ENCODE results near the gene ETV6.
A peak's percentile ranks its signal among the peaks of the same experiment; 100 is the strongest.

The ETV6 gene

GRCh38 chr12:11869406-11869805 is 219.9 kb downstream of the ETV6 start:
- no peak for FAIRE-seq

GRCh38 chr12:11870041-11870451 is 220.6 kb downstream of the ETV6 start:
- no peak for FAIRE-seq

DNA sequence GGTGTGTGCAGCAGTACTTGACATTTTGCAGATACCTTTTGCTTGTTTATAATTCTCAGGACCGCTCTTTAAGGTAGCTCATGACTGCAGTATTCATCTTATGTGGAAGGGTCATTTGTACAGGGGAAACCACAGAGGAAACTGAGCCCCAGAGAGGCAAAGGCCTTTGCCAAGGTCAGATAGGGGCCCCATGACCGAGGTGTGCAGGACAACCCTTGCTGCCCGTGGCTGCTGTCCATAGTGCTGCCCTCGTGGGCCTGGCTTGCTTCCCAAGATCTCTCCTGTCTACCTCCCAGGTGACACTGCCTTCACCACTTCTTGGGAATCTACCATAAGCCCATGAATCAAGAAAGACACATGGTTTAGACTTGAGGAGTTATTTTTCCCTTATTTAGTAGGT is 222.6 kb downstream of the ETV6 start:
- FAIRE-seq: no peak

GRCh38 chr12:11875414-11875935 is 226.0 kb downstream of the ETV6 start:
- FAIRE-seq: no peak

- peak; percentile 27 for FAIRE-seq
Measured at GRCh38 chr12:11876307-11876706, 226.8 kb downstream of the ETV6 start.

GRCh38 chr12:11877102-11877826 is 227.8 kb downstream of the ETV6 start:
- no peak for FAIRE-seq

- peak; percentile 51 for FAIRE-seq
Measured at GRCh38 chr12:11877869-11878780, 228.7 kb downstream of the ETV6 start.

DNA sequence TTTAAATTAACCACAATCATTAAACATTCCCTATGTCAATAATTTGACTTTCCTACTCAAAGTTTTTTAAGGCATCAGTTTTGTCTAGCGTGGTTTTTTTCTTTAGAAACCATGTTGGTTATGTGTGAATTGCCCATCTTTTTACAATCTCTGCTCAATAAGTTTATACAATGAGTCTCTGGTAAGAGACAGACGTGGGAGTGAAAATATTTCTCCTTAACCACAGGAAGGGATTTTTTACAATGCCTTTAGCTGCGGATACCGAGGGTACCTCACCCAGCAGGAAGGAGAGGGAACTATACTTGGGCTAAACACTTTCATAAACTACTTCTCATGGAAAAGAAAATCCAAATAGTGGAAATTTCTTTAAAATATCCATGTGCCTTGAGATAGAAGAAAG is 229.8 kb downstream of the ETV6 start:
- no peak for FAIRE-seq

GRCh38 chr12:11880381-11880780 is 230.9 kb downstream of the ETV6 start:
- FAIRE-seq: no peak

- FAIRE-seq: no peak
Measured at GRCh38 chr12:11881835-11882234, 232.4 kb downstream of the ETV6 start.

- FAIRE-seq: no peak
Measured at GRCh38 chr12:11882301-11883019, 233.0 kb downstream of the ETV6 start.

- no peak for FAIRE-seq
Measured at GRCh38 chr12:11884116-11884515, 234.6 kb downstream of the ETV6 start.

- FAIRE-seq: no peak
Measured at GRCh38 chr12:11884706-11885105, 235.2 kb downstream of the ETV6 start.

GRCh38 chr12:11885261-11886038 is 236.0 kb downstream of the ETV6 start:
- FAIRE-seq: peak; percentile 92

DNA sequence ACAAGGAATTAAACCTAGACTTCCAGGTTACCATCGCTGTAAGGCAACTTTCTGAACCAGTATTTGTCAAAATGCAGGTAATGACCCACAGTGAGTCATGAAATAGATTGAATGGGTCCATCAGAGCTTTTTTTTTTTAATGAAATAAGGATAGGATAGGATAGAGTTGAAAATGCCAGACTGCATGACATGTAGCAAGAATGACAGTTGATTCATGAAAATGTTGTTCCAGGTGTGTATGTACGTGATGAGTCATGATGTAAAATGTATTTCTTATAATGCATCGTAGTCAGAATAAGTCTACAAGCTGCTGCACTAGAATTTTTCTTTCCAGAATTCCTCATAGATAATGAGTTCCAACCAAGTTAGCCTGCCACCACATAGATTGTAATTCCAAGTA is 236.9 kb downstream of the ETV6 start:
- no peak for FAIRE-seq

DNA sequence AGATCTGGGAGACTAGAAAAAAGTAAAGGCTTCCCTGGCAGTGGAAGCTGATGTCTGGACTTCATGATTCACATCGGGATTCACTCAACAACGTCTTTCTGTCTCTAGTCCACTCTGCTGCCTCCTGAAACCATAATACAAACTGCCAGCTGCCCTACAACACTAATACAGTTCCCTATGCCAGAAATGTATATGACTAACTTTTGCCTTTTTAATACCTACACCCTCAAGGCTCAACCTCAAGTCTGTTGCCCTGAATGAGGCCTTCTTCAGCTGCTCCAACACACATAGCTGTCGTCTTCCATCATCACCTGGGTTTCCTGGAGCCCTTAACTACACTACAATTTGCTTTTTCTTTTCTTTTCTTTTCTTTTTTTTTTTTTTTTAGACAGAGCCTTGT is 238.6 kb downstream of the ETV6 start:
- no peak for FAIRE-seq

DNA sequence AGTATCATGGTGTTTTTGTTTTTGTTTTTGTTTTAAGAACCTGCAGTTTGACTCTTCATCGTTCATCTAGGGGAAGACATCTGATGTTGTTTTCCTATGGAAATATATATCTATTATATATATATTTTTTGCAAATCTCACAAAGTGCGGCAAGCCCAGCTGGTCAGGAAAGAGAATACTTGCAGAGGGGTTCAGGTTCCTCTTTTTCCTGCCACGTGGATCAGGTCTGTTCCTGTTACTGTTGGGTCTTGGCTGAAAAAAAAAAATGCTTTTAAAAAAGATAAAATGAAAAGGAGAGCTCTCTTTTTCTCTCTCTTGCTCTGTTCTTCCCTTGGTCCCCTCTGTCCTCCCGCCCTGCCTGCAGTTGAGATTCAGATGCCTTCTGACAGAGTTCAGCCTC is 241.9 kb downstream of the ETV6 start:
- FAIRE-seq: no peak

DNA sequence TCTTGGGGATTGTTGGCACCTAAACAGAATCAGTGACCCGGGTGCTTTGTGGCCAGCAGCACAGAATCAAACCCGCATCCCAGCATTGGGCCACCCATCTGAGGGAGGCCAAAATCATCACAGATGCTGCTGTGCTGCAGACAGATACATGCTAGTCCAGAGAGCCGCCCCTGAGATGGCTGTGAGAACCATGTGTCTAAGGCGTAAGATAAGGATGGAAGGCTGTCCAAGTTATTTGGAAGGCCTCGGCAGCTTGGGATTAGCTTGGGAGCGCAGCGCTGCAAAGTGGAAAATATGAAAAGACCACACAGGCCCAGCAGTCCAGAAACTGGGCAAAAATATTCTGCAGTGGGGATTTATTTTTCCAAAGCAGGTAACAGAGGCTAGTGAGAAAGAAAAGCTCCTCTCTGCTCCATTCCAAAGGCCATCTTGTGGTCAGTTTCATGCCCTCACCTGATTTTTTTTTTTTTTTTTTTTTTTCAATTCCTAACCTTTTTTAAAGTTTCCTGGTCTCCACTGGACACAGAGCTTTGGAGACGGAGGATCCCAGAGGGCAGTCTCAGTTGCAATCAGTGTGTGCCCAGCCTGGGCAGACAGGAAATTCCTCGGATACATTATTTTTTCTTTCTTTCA is 242.4 kb downstream of the ETV6 start:
- no peak for FAIRE-seq

DNA sequence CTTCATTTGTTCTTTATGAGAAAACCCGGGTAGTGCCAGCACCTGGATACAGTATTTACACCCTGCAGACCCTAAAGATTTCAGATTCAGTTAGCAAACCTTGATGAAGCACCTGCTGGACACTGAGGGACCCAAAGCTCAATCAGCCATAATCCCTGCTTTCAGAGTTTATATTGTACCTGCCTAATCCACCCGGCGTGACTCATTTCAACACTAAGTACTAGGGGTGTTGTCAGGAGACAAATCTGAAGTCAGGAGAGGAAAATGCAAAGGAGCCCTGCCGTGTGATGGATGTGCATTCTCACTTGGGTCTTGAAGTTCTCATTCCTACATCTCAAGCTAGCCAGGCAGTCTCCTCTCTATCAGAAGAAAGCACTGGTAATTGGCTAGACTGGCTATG is 244.5 kb downstream of the ETV6 start:
- FAIRE-seq: no peak

DNA sequence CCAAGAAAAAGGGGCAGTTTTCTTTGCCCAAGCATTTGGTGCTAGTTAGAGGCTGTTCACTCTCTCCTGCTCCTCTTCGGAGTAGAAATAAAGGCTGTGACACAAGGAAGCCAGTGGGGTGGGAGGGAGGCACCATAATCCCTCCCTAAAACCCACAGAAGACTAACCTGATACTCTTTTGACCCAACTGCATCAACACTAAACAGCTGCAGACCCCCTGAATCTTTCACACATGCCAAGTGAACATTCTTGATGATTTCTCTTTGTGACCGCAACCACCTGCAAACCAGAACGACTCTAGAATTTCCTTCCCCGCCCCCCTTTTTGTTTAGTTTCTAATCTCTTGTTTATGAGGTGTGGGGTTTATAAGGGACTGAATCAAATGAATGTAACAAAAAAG is 245.4 kb downstream of the ETV6 start:
- FAIRE-seq: no peak

DNA sequence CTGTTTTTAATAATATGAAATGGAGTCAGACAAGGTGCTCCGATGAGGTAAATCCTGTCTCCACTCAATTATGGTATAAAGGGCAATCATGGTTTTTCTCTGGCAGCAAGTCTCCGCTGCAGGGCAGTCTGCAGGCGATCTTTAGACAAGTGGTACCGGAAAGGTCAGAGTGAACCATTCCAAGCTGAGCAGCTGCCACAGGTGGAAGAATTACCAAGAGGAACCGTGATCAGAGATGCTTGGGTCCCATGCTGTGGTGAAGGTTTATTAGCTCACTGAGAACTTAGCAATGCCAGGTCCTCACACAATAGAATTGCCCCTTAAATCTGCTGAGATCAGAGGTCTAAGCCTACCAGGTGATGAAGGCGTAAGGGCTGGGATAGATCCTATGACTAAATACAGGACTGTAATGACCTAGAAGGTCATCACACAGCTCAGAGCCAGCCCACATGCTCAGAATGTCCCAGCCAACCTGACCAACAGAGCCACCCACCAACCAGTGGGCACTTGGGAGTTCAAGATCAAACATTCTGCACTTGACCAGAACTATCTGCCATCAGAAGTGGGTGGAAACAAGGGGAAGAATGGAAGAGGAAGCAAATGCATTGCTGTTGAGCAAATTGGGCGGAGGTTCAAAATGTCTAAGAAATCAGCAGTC is 246.1 kb downstream of the ETV6 start:
- no peak for FAIRE-seq
